Activated CD4-positive, alpha-beta T cell treated with anti-CD3 and anti-CD28 coated beads for 24 hours (primary cell): ENCODE data around the gene ARHGAP4.

Experiments
- DNase-seq, 2 donors: peaks; one replicate each; pipeline ENCODE4 v3.0.0-alpha.2; 2020; ENCODE audit warnings: low read depth in 2 of 2

The ARHGAP4 gene

DNA sequence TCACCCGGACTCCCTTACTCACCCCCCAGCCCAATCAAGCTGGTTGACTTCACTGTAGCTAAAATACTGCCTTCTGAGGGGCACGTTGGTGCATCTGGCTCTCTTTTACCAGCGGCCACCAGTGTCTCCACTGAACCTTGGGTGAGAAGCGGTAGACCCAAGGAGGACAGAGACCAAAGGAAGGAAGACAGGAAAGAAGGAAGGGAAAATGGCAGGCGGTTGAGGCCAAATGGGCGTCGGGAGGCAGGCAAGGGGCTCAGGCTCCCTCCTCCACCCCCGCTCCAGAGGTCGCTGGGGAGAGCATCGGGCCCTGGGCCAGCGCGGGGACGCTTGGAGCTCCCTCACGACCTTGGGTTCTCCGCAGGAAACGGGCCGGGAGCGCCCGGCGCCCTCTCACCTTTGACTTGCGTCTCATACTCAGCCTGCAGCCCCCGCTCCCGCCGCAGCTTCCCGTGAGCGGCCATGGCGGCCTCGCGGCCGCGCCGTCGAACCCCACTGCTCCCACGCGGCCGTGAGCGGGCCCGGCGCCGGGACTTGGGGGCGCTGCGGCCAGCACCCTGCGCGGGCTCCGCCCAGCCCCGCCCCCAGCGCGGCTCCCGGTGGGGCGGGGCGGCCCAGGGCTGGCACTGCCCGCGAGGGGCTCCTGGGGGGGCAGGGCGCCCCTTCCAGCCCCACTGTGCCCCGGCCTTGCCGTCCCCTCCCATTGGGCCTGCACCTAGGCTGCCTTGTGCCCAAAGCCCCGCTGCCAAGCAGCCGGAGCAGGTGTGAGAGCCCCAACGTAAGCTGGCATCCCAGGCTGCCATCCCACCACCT lies at the start of gene ARHGAP4:
Gene ARHGAP4, minus strand, starts transcription at position 526 of the 813 bp plus-strand sequence. Its CDS starts 62 bp downstream, at position 464.
- DNase-seq, result no peak

DNA sequence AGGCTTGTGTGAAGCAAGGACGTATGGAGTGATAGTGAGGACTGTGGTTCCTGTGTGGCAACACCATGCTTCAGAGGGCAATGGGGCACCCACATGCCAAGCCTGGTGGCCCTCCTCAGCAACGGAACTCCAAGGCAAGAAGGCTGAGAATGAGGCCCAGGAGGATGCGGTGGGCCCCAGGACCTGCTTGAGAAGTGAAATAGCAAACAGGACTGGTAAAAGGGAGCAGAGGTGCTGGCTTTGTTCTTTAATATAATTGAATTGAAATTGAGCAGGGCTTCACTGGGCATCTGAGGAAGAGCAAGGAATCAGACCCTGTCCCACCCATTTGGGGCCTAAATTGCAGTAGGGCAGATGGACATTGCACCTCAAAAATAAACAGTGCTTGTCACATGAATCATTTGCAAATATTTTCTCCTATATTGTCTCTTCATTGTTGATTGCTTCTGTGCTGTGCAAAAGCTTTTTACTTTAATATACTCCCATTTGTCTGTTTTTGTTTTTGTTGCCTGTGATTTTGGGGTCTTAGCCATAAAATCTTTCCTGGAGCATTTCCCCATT lies 48.7 kb upstream of the ARHGAP4 start:
- no peak for DNase-seq

DNA sequence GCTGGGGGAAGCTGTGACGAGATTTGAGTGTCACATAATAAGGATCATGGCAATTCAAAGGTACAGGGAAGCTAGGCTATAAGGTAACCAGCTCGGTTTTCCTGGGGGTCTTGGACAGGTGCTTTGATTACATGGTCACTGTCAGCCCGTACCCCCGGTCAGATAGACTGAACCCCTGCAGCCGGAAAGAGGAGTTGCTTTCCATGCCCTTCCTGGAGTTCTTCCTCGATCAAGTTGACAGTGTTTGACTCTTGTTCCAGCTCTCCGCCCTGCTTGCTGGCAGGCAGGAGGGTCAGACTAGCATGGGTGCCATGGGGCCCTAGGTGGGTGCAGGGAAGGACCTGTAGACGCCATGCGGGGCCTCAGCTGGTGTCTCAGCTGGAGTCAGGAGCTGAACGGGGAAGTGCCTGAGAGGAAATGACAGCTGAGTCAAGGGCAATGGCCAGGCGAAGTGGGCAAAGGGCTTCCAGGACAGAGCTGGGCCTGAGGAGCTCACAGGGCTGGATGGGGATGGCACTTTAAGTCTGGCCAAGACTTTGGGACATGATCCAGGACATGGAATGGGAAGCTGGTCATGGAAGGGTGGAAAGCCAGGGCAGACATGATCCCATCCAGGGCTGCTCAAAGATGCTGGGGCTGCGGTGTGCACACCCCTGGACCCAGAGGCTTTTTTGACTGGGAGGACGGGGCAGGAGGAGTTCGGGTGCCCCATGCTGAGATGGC lies 48.1 kb upstream of the ARHGAP4 start:
- no peak for DNase-seq

DNA sequence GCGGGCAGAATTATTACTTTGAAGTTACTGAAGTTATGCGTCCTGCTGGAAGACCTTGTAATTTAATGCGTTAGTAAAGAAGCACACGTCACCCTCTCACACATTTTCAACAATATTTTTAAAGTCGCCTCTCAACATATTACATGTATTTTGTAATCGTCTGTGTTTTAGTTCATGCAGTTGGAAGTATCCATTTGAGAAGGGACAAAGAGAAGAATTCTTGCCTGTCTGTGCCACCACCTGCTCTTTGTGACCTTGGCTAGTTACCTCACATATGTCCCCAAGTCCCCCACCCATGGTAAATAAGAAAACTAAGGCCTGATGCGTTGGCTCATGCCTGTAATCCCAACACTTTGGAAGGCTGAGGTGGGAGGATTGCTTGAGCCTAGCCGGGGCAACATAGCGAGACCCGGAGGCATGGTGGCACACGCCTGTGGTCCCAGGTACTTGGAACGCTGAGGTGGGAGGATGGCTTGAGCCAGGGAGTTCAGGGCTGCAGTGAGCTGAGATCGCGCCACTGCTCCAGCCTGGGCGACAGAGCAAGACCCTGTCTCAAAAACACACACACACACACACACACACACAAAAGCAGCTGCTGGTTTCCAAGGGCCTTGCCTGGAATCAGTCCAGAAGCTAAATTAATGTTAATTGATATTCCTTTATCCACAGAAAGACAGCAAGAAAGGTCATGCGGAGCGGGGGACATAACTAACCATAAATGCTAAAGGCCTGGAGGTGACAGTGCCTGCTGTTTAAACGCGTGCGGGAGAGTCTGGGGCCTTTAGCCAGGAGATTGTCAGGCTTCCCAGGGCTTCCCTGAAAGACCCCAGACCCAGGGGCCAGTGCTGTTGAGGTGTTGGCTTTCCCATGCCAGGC lies 47.3 kb upstream of the ARHGAP4 start:
- DNase-seq, result no peak

DNA sequence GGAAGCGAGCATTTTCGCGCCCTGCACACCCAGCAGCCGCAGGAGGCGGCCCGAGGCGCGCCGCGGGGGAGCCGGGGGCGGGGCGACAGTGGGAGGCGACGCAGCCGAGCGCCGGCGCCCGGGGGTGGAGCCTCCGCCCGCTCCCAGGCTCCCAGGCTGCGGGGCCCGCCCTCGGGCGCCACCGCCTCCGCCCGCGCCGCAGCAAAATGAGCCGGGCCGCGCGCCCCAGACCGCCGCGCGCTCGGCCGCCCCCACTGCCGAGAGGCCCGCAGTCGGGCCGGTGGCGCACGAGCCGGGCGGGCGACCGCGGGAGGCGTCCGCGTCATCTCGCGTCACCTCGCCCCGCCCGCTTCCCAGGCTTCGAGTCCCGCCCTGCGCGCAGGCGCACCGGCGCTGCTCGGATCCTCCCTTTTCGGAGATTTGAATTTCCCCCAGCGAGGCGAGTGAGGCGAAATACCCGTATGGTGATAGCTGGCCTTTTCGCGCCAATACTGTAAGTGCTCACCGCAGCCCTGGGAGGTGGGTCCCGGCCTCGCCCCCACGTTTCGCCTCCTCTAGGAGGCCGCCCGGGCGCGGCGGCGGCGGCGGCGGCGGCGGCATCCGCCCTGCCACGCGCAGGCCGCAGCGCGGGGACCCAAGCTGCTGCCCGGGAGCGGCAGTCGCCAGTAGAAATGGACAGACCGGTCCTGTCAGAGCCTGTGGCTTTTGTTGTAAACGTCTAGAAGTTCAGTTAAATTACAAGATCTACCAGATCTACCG lies 46.5 kb upstream of the ARHGAP4 start, which contains the start of gene TMEM187:
Gene TMEM187, plus strand, starts transcription at position 387 of the 759 bp plus-strand sequence. CDS start 9,309 bp downstream, outside the sequence.
- DNase-seq, result peak; percentile 77 to 83

DNA sequence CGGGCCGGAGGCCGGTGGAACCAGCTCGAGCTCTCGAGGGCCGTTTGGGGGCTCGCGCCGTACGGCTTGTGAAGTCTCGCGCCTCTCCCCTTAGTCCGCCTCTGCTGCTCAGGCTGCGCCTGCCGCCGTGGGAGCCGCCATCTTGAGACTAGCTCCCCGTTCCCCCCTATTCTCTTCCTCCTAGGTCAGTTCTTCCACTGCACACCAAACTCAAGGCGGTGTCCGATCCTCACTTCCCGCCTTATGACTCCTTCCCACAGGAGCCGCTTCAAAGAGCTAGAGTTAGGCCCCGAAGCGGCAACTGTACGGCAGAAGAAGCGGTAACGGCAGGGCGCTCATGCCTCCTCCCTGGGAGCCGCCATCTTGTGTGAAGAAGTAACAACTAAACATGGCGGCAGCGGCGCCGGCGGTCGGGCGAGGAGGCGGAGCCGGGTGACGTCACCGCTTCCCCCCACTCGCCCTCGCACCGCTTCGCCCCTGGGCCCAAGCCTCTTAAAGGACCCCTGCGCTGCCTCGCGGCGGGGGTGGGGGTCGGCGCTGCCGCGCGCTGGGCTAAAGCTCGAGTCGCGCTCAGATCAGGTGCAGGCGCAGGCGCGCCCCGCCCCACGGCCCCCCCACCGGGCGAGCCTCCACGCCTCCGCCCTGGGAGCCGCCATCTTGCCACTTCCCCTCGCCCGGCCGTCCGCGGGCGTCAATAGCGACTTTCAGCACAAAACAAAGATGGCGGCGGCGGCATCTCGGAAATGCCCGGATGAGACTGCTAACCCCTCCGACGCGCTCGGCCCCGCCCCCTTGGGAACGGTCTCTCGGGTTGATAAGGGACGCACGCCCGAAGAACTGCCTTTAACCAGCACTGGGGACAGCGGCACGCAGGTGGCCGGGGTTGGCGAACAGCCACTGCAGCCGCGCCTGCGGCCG lies 45.6 kb upstream of the ARHGAP4 start, which contains the start of gene HCFC1:
Gene HCFC1, minus strand, starts transcription at position 369 of the 918 bp plus-strand sequence. CDS start 978 bp downstream, outside the sequence.
- DNase-seq, result peak; percentile 77 to 89

DNA sequence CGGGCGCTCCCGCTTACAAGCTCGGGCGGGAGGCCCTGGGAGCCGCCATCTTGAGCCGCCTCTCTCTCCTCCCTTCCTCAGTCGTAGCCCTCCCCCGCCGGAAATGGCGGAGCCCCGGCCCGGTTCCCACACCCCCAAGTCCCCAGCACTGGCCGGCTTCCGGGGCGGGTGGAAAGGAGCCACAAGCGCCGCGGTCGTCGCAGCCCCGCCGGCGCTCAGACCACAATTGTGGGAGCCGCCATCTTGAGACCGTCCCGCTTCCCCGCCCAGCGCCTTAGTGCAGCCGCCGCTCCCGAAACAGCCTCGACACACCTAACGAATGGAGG lies 45.0 kb upstream of the ARHGAP4 start:
- DNase-seq, result peak; percentile 68 to 80

DNA sequence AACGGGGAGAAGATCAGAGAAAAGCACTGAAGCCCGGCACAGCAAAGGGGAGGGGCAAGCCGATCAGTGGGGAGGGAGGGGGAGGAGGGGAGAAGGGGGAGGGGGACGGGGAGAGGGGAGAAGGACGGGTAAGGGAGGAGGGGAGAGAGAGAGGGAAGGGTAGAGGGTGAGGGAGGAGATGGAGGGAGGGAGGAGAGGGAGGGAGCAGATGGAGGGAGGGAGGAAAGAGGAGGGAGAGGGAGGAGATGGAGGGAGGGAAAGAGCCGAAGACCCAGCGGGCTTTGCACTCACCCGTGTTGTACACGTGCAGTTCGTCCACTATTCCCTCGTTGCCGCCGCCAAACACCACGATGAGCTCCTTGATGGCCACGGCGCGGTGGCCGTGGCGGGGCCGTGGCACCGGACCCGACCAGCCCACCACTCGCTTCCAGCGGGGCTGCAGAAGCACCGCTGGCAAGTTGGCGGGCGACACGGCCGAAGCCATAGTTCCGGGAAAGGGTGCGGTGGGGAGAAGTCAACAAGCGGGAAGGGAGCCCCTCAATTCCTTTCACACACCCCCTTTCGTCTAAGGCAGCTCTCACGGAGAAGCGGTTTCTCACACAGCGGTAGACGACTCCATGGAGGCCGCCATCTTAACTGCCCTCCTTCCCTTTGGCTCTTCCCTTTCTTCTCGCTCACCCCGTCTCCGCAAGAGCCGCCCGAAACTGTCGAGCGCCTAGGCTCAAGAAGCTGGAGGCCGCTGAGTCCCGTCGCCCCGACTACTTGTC lies 44.5 kb upstream of the ARHGAP4 start:
- no peak for DNase-seq

DNA sequence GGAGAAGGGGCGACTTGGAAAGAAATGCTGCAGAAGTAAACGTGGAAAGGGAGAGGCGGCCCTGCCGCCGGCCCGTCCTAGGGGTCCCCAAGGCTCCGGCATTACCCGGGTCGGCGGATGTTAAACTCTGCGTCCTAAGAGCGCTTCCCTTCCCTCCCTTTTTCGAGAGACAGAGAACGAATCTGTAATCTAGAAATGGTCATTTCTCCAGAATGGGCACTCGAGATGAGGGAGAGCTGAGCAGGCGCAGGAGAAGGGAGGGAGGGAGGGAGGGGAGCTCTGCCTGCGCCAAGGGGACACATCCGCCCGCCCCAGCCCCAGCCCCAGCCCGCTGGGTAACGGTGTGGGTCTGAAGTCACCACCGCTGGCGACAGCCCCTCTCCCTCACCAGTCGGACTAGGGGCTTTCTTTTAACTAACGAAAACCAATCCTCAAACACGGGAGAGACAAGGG lies 43.9 kb upstream of the ARHGAP4 start:
- no peak for DNase-seq

DNA sequence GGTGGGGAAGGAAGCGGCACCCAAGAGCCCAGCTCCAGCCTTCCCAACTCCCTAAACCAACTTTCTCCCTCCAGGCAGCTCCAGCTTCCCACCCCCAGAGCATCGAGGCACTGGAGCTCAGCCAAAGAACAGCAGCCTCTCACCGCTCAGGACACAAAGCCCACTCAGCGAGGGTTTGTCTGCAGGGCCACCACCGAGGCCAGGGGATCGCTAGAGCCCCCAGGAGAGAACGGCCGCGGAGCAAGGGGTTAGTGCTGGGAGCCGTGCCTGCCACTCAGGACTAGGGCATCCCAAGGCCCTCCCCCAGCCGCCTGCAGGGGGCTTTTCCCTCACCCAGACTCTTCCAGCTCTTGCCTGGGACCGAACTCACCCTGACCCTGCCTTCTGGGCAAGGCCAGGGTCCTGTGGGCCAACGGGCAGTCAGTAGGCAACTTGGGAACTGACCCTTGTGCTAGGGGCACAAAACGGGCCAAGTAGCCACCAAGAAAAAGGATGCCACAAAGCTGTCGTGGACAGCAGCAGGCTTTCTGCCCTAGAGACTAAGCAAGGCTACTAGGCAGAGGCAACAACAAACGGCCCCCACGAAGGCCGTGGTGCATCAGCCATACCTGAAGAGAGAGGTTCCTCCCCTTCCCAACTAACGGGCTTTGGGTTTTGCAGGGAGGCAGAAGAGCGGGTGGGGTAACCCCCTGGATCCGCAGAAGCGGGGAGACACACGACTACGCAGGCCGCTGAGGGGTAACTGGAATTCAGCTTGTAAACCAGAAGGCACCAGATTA lies 43.2 kb upstream of the ARHGAP4 start:
- DNase-seq, result no peak

DNA sequence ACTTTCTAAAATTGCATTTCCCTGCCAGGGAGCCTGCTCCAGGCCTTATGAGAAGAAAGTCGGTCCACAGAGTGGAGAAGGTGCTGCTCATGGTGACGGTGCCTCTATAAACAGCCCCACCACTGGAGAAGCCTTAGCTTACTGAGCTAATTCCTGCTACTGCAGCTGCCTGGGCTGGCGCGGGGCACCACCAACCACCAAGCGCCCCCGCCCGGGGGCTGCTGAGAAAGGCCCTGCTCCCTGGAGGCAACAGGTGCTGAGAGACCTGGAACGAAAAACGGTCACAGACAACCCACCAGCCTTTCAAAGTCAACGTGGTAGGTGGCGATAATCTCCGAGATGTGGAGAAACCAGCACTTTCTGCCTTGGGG lies 42.7 kb upstream of the ARHGAP4 start:
- no peak for DNase-seq

DNA sequence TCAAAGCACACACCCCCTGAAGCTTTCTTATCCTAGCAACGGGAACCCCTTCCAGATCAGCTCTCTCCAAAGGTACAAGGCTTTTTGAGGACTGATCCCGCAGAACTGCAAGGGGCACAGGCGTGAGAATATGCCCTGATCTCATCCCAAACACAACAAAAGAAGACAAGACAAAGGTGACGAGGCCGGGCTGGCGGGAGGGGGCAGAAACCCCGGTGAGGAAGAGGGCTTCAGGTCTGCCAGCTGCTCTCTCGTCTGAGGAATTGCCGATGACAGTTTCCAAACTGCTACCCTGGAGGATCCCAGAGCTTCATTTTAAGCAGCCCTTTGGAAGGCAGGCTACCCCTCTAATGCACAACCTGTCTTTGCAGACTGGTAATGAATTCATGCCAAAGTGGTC lies 42.2 kb upstream of the ARHGAP4 start:
- no peak for DNase-seq

DNA sequence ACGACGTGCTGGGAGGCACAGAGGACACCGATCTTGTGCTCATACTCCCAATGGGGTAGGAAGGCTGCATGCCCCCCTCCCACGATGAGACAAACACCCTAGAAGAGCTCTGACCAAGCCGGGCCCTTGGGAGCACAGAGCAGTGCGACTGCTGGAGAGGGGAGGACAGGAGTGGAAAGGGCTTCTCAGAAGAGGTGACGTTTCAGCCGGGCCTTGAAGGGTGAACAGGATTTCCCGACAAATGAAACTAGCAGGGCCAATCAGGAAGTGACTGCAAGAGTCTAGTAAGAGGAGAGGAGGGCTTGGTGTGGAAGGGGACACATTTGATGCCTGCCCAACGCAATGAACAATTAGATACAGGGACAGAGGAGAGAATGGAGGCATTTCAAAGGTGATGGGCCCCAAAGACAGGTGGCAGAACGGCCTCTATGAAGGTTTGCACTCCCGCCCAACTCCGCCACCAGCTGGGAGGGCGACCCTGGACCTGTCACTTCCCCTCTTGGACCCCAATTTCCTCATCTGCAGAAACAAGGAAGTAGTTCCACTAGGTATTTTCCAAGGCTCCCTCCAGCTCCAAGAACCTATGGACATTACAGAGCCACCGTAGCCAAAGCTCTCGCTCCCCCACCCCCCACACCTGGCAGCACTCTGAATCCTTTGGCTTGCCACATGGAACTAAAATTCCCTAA lies 41.6 kb upstream of the ARHGAP4 start:
- no peak for DNase-seq

DNA sequence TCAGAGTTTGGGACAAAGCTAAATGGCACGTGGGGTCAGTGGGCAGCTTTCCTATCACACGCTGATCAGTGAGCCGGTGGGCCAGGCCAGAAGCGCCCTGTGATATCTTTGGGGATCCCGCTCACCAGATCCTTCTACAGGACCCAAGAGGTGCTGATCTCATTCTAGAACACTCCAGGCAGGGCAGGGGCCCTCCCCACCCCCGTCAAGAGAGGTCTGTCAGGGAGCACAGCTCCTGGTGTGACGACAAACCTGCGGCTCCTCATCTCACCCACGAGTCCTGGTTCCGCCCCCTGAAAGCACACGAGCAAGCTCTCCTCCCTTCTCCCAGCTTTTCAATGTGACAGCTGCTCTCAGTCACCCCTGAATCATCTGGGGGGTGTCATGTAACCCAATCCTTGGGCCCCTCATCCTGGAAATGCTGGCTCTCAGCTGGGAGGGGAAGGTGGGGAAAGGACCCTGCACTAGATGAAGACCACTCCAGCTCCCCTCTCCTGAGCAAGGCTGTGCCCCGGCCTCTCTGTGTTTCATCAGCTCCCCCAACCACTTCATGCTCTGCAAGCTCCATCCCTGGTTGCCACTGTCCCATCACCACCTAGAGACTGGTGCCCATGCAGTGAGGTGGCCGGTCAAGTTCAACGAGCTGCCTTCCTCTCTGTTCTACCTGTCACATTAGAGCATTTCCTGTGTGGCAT lies 40.9 kb upstream of the ARHGAP4 start:
- DNase-seq, result no peak

DNA sequence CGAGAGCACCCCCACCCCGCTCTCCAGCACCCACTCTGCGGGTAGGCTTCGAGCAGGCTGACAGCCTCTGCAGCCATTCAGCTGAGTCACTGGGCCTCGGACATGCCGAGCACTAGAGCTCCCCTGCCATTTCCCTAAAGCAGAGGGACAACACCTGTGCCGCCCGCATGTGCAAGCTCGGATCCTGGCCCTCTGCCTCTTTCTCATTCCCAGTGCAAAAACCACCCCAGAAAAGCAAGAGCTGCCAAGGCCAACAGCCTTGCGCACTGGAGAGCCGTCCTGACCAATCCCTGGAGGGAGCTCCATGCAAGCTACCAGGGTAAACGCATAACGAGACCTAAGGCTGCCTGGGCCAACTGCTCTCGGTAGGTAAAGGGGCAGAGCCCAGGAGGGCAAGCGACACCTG lies 40.2 kb upstream of the ARHGAP4 start:
- DNase-seq, result no peak

DNA sequence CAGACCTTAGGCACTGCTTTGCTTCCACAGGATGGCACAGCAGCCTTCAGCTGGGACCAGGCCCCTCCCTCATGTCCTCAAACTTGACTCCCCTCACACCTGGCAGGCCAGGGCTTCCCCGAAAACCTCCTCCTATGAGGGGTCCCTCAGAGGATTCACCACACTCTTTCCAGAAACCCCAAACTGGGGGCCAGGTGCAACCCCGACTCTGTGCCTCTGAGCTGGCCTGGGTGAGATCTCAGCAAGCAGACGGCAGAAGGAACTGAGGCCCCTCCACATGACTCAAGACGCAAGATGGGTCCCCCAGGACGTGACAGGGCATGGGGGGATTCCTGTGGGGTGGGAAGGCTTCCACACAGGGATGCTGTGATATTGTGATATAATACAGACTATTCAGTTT lies 39.3 kb upstream of the ARHGAP4 start:
- no peak for DNase-seq

DNA sequence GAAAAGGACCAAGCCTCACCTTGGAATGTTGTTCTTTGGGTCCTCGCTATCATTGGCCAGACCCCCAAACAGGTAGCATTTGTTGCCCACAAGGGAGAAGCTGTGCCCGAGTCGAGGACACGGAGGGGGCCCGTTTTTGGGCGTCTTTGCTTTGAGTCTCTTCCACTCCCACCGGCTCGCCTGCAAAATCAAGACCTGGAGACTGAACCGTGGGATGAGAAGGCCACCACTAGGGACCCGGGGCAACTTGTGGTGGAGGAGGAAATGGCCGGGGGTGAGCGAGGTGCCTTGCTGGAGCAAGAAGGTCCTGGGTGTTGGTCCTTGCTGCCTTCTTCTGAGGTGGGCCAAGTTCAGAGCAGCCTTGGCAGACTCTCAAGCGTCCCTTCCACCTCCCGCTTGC lies 38.0 kb upstream of the ARHGAP4 start:
- DNase-seq, result no peak
